ENCODE data around the gene MYNN. TPM values are rescaled to one million over a fixed set of nuclear protein-coding genes. Genes with fewer than 3 reads are reported as not detected.

The MYNN gene
- total and polyA plus RNA-seq, 2 of the 13 experiments (the other 11 are each of a cell fraction or from before 2014, with no cell fraction given) = 10.4 to 17.6 TPM

DNA sequence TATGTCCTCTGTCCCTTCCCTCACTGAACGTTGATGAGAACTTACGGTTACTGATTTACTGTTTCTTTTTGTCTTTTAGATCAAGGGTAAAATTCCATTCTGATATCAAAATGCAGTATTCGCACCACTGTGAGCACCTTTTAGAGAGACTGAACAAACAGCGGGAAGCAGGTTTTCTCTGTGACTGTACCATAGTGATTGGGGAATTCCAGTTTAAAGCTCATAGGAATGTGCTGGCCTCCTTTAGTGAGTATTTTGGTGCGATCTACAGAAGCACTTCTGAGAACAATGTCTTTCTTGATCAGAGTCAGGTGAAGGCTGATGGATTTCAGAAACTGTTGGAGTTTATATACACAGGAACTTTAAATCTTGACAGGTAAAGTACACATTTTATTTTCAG lies 990 bp downstream of the MYNN start:
- no TSS peak for BruUV-seq (replicated peaks)
- CTCF ChIA-PET (ENCODE audit: low intra/inter-chr PET ratio, low total read pairs) = no interaction called here
- DNase-seq (ENCODE audit: low spot score) (no peak), ATAC-seq (no peak), FAIRE-seq (no peak)
- no peak overlapping the region for H2AFZ ChIP-seq (ENCODE audit: low read length)
- WGBS (ENCODE audit: low lambda C conversion rate) = 39% methylated on average over 5 of the region's 5 CpGs
- no peak for TF ChIP-seq ZNF329 (CRISPR knock-in tag; IDR thresholded peaks at IDR 0.05; ENCODE audit: low read depth)
- TF ChIP-seq, protein P1, sequence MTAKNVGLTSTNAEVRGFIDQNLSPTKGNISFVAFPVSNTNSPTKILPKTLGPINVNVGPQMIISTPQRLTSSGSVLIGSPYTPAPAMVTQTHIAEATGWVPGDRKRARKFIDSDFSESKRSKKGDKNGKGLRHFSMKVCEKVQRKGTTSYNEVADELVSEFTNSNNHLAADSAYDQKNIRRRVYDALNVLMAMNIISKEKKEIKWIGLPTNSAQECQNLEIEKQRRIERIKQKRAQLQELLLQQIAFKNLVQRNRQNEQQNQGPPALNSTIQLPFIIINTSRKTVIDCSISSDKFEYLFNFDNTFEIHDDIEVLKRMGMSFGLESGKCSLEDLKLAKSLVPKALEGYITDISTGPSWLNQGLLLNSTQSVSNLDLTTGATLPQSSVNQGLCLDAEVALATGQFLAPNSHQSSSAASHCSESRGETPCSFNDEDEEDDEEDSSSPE (CRISPR knock-in tag; IDR thresholded peaks at IDR 0.05) = no peak
- TF ChIP-seq POGZ (CRISPR knock-in tag; IDR thresholded peaks at IDR 0.05) = no peak
- TF ChIP-seq, protein P2, sequence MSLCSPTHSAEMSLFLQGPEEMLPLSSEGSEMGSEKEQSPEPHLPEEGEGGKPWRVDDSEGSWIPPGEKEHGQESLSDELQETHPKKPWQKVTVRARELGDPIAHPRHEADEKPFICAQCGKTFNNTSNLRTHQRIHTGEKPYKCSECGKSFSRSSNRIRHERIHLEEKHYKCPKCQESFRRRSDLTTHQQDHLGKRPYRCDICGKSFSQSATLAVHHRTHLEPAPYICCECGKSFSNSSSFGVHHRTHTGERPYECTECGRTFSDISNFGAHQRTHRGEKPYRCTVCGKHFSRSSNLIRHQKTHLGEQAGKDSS (CRISPR knock-in tag; IDR thresholded peaks at IDR 0.05; ENCODE audit: borderline replicate concordance, low read depth) = no peak
- TF ChIP-seq SSRP1 (CRISPR knock-in tag; IDR thresholded peaks at IDR 0.05) = no peak
- no peak for TF ChIP-seq CCDC6 (CRISPR knock-in tag; IDR thresholded peaks at IDR 0.05)
- TF ChIP-seq, protein P3, sequence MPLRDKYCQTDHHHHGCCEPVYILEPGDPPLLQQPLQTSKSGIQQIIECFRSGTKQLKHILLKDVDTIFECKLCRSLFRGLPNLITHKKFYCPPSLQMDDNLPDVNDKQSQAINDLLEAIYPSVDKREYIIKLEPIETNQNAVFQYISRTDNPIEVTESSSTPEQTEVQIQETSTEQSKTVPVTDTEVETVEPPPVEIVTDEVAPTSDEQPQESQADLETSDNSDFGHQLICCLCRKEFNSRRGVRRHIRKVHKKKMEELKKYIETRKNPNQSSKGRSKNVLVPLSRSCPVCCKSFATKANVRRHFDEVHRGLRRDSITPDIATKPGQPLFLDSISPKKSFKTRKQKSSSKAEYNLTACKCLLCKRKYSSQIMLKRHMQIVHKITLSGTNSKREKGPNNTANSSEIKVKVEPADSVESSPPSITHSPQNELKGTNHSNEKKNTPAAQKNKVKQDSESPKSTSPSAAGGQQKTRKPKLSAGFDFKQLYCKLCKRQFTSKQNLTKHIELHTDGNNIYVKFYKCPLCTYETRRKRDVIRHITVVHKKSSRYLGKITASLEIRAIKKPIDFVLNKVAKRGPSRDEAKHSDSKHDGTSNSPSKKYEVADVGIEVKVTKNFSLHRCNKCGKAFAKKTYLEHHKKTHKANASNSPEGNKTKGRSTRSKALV (CRISPR knock-in tag; IDR thresholded peaks at IDR 0.05) = no peak
- TF ChIP-seq SNAI1 (CRISPR knock-in tag; IDR thresholded peaks at IDR 0.05; ENCODE audit: borderline replicate concordance) = no peak
- TF ChIP-seq, protein P4, sequence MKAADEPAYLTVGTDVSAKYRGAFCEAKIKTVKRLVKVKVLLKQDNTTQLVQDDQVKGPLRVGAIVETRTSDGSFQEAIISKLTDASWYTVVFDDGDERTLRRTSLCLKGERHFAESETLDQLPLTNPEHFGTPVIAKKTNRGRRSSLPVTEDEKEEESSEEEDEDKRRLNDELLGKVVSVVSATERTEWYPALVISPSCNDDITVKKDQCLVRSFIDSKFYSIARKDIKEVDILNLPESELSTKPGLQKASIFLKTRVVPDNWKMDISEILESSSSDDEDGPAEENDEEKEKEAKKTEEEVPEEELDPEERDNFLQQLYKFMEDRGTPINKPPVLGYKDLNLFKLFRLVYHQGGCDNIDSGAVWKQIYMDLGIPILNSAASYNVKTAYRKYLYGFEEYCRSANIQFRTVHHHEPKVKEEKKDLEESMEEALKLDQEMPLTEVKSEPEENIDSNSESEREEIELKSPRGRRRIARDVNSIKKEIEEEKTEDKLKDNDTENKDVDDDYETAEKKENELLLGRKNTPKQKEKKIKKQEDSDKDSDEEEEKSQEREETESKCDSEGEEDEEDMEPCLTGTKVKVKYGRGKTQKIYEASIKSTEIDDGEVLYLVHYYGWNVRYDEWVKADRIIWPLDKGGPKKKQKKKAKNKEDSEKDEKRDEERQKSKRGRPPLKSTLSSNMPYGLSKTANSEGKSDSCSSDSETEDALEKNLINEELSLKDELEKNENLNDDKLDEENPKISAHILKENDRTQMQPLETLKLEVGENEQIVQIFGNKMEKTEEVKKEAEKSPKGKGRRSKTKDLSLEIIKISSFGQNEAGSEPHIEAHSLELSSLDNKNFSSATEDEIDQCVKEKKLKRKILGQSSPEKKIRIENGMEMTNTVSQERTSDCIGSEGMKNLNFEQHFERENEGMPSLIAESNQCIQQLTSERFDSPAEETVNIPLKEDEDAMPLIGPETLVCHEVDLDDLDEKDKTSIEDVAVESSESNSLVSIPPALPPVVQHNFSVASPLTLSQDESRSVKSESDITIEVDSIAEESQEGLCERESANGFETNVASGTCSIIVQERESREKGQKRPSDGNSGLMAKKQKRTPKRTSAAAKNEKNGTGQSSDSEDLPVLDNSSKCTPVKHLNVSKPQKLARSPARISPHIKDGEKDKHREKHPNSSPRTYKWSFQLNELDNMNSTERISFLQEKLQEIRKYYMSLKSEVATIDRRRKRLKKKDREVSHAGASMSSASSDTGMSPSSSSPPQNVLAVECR (CRISPR knock-in tag; IDR thresholded peaks at IDR 0.05; ENCODE audit: borderline replicate concordance) = no peak
- TF ChIP-seq ZNF10 (CRISPR knock-in tag; IDR thresholded peaks at IDR 0.05; ENCODE audit: borderline replicate concordance, low read depth) = no peak
- no peak for TF ChIP-seq CCAR2 (optimal IDR thresholded peaks at IDR 0.05; ENCODE audit: low read depth, low read length)
- TF ChIP-seq TSC22D2 (CRISPR knock-in tag; IDR thresholded peaks at IDR 0.05; ENCODE audit: borderline replicate concordance) = no peak
- no peak for TF ChIP-seq MTA1 (CRISPR knock-in tag; IDR thresholded peaks at IDR 0.05; ENCODE audit: borderline replicate concordance)
- no peak for TF ChIP-seq ZNF17 (CRISPR knock-in tag; IDR thresholded peaks at IDR 0.05)
- TF ChIP-seq PCBP1 (IDR thresholded peaks at IDR 0.05; ENCODE audit: borderline replicate concordance, low read depth, low read length) = no peak
- TF ChIP-seq ZNF160 (CRISPR knock-in tag; IDR thresholded peaks at IDR 0.05) = no peak
- peaks cover 0 to 3% of the 10 kb centered on the region in 2 experiments; a peak in 1 of 5 replicates for H3K27me3 ChIP-seq (ENCODE audit: control insufficient read depth in 1 of 2, insufficient read depth in 2 of 2, low read length in 2 of 2)
- intact Hi-C loops (cut with micrococcal nuclease; ENCODE audit: unreplicated experiment) = loop anchor here (5.0 kb wide), 1 partner anchor 912 kb away; no protein-coding TSS in a partner anchor
- peaks cover 7 to 22% of the 10 kb centered on the region in 2 experiments for H3K36me3 ChIP-seq (replicated peaks in 1 of 2; ENCODE audit: control insufficient read depth in 1 of 2, insufficient read depth in 2 of 2, low read length in 2 of 2)
- no peaks in the 10 kb centered on the region for H4K20me1 ChIP-seq (ENCODE audit: insufficient read depth, low read length)
- H3K4me3 ChIP-seq (replicated peaks in 1 of 3; ENCODE audit: insufficient read depth in 1 of 3, low read depth in 2 of 3, low read length in 3 of 3) = peak overlapping the region; percentile 89 to 99 (median 98)
- H3K4me1 ChIP-seq (ENCODE audit: insufficient read depth, low read length) = peaks cover 20% of the 10 kb centered on the region
- peaks cover 30% of the 10 kb centered on the region for H3K79me2 ChIP-seq (ENCODE audit: insufficient read depth, low read length)
- POLR2A ChIA-PET = interaction anchor here (2.6 kb wide), 1 partner anchor 10 kb away, joined by 29 read pairs; the partner anchor contains the start of gene TERC
- H3K9ac ChIP-seq (ENCODE audit: insufficient read depth, low read depth, low read length) = peak overlapping the region; percentile 92
- peak overlapping the region; percentile 94 for H3K27ac ChIP-seq (ENCODE audit: extremely low read length, insufficient read depth, low read length)
- no peaks in the 10 kb centered on the region for H3K9me3 ChIP-seq (ENCODE audit: low read length)
- H3K4me2 ChIP-seq (ENCODE audit: low read depth, low read length) = peak overlapping the region; percentile 92
- in situ Hi-C loops (cut with HindIII; ENCODE audit: extremely low pct_ligation_motif_present, low pct_unique_long_range_greater_than_20kb) = no loop called here
